H9 (cell line): Measurements from ENCODE around the gene MYH11. TPM values are rescaled to one million over a fixed set of nuclear protein-coding genes. Genes with fewer than 3 reads are reported as not detected.

Source experiments
- DNase-seq: peaks from one replicate; pipeline ENCODE4 v3.0.0-alpha.2; 2017
- H2AFZ ChIP-seq: one replicate; pipeline ENCODE4 v1.6.1; 2013; ENCODE audit warnings: mild to moderate bottlenecking, low read length, control low read depth, moderate library complexity
- H2AK5ac ChIP-seq: 2 replicates; pipeline ENCODE4 v1.6.1; 2013; ENCODE audit warnings: low read length, control low read depth, mixed read lengths; ENCODE audit not compliant: insufficient read length
- H2BK120ac ChIP-seq: one replicate; pipeline ENCODE4 v1.6.1; 2013; ENCODE audit warnings: low read depth, mild to moderate bottlenecking, low read length, control low read depth, inconsistent platforms; ENCODE audit not compliant: poor library complexity, severe bottlenecking
- H2BK12ac ChIP-seq: 2 replicates; pipeline ENCODE4 v1.6.1; 2013; ENCODE audit warnings: low read length, control low read depth, mixed read lengths, low read depth; ENCODE audit not compliant: insufficient read length
- H2BK15ac ChIP-seq: 2 replicates; pipeline ENCODE4 v1.6.1; 2013; ENCODE audit warnings: low read depth, low read length, control low read depth
- H2BK20ac ChIP-seq: one replicate; pipeline ENCODE4 v1.6.1; 2013; ENCODE audit warnings: low read depth, mild to moderate bottlenecking, low read length, control low read depth, inconsistent platforms; ENCODE audit not compliant: poor library complexity, severe bottlenecking
- H2BK5ac ChIP-seq: 2 replicates; pipeline ENCODE4 v1.6.1; 2013; ENCODE audit warnings: low read length, control low read depth, mixed read lengths; ENCODE audit not compliant: insufficient read length
- H3K14ac ChIP-seq: 2 replicates; pipeline ENCODE4 v1.6.1; 2013; ENCODE audit warnings: low read length, control low read depth; ENCODE audit not compliant: insufficient read depth
- H3K18ac ChIP-seq: 2 replicates; pipeline ENCODE4 v1.6.1; 2013; ENCODE audit warnings: low read depth, mild to moderate bottlenecking, mixed read lengths, low read length, control low read depth; ENCODE audit not compliant: insufficient read length
- H3K23ac ChIP-seq: 2 replicates; pipeline ENCODE4 v1.6.1; 2013; ENCODE audit warnings: low read length, control low read depth, mixed read lengths, low read depth; ENCODE audit not compliant: insufficient read length
- H3K23me2 ChIP-seq: 2 replicates; pipeline ENCODE4 v1.6.1; 2013; ENCODE audit warnings: low read depth, mild to moderate bottlenecking, mixed read lengths, low read length, control low read depth; ENCODE audit not compliant: insufficient read length, poor library complexity, severe bottlenecking
- H3K27ac ChIP-seq: 2 replicates; pipeline ENCODE4 v1.5.1; 2013; ENCODE audit warnings: low read length, control low read depth, mixed read lengths, low read depth; ENCODE audit not compliant: insufficient read length
- H3K27me3 ChIP-seq: 2 replicates; pipeline ENCODE4 v1.6.1; 2013; ENCODE audit warnings: low read length, control low read depth, inconsistent platforms; ENCODE audit not compliant: insufficient read depth
- H3K4ac ChIP-seq: 2 replicates; pipeline ENCODE4 v1.6.1; 2013; ENCODE audit warnings: low read depth, mild to moderate bottlenecking, control low read depth, inconsistent platforms, low read length, moderate library complexity
- H3K4me1 ChIP-seq: 2 replicates; pipeline ENCODE4 v1.6.1; 2013; ENCODE audit warnings: low read length, control low read depth, inconsistent platforms; ENCODE audit not compliant: insufficient read depth
- H3K4me2 ChIP-seq: 2 replicates; pipeline ENCODE4 v1.6.1; 2013; ENCODE audit warnings: low read length, control low read depth, mixed read lengths; ENCODE audit not compliant: insufficient read length, insufficient read depth
- H3K56ac ChIP-seq: 2 replicates; pipeline ENCODE4 v1.6.1; 2013; ENCODE audit warnings: low read depth, mild to moderate bottlenecking, mixed read lengths, low read length, control low read depth; ENCODE audit not compliant: insufficient read length
- H3K79me1 ChIP-seq: 2 replicates; pipeline ENCODE4 v1.6.1; 2013; ENCODE audit warnings: low read depth, mild to moderate bottlenecking, moderate library complexity, low read length, control low read depth, inconsistent platforms; ENCODE audit not compliant: insufficient read depth, poor library complexity, severe bottlenecking
- H3K79me2 ChIP-seq: 2 replicates; pipeline ENCODE4 v1.6.1; 2013; ENCODE audit warnings: low read length, control low read depth, inconsistent platforms; ENCODE audit not compliant: insufficient read depth
- H3K9ac ChIP-seq: 2 replicates; pipeline ENCODE4 v1.6.1; 2013; ENCODE audit warnings: low read length, control low read depth, mixed read lengths; ENCODE audit not compliant: insufficient read length; ENCODE audit errors: extremely low read depth
- H3K9me3 ChIP-seq: one replicate; pipeline ENCODE4 v1.6.1; 2013; ENCODE audit warnings: low read depth, low read length, inconsistent platforms; ENCODE audit not compliant: control insufficient read depth
- H3T11ph ChIP-seq: one replicate; pipeline ENCODE4 v1.6.1; 2013; ENCODE audit warnings: mild to moderate bottlenecking, low read length, control low read depth, inconsistent platforms
- H4K20me1 ChIP-seq: one replicate; pipeline ENCODE4 v1.6.1; 2013; ENCODE audit not compliant: control insufficient read depth, insufficient read length, insufficient read depth
- H4K5ac ChIP-seq: 2 replicates; pipeline ENCODE4 v1.6.1; 2013; ENCODE audit warnings: low read depth, mild to moderate bottlenecking, mixed read lengths, low read length, control low read depth; ENCODE audit not compliant: insufficient read length
- H4K8ac ChIP-seq: replicated peaks from 2 replicates; pipeline ENCODE4 v1.6.1; 2013; ENCODE audit warnings: low read length, control low read depth, mixed read lengths, low read depth; ENCODE audit not compliant: insufficient read length
- H4K91ac ChIP-seq: 2 replicates; pipeline ENCODE4 v1.6.1; 2013; ENCODE audit warnings: low read depth, mild to moderate bottlenecking, moderate library complexity, mixed read lengths, low read length, control low read depth; ENCODE audit not compliant: insufficient read length
- H3K27ac Mint-ChIP-seq, 3 experiments: 2 replicates in 2 of 3; 3 replicates in 1 of 3; pipeline ENCODE4 v1.8.0; 2020 to 2021; ENCODE audit warnings: mixed read lengths in 3 of 3, mild to moderate bottlenecking in 1 of 3, moderate library complexity in 1 of 3
- H3K27me3 Mint-ChIP-seq: 2 replicates; pipeline ENCODE4 v1.8.0; 2021; ENCODE audit warnings: low read depth, mild to moderate bottlenecking, moderate library complexity, mixed read lengths
- H3K36me3 Mint-ChIP-seq, 3 experiments: 2 replicates in 2 of 3; 3 replicates in 1 of 3; pipeline ENCODE4 v1.8.0; 2020 to 2021; ENCODE audit warnings: low read depth in 3 of 3, mixed read lengths in 3 of 3; ENCODE audit not compliant: insufficient read depth in 1 of 3
- H3K4me1 Mint-ChIP-seq, 2 experiments: 2 replicates each; pipeline ENCODE4 v1.8.0; 2020; ENCODE audit warnings: mixed read lengths in 2 of 2
- H3K4me3 Mint-ChIP-seq, 2 experiments: 2 replicates in 1 of 2; 3 replicates in 1 of 2; pipeline ENCODE4 v1.8.0; 2020 to 2021; ENCODE audit warnings: mild to moderate bottlenecking in 2 of 2, mixed read lengths in 2 of 2, moderate library complexity in 1 of 2
- H3K9me3 Mint-ChIP-seq, 2 experiments: 2 replicates in 1 of 2; 3 replicates in 1 of 2; pipeline ENCODE4 v1.8.0; 2020; ENCODE audit warnings: mild to moderate bottlenecking in 2 of 2, mixed read lengths in 2 of 2, moderate library complexity in 1 of 2
- CTCF ChIP-seq: fragments of 200-600 bp; sonication (generic); conservative IDR thresholded peaks from 3 replicates; pipeline ENCODE4 v1.8.0; 2021; ENCODE audit warnings: antibody characterized with exemption, mild to moderate bottlenecking
- WGBS: extraction: QIAGEN DNeasy Blood & Tissue Kit; methylation state at CpG from one replicate; pipeline ENCODE4 v1.1.7; 2013; ENCODE audit warnings: missing lambda C conversion rate, low lambda C conversion rate, mixed read lengths; ENCODE audit not compliant: insufficient read length; ENCODE audit errors: extremely low coverage; 5-methylcytosine and 5-hydroxymethylcytosine counted together
- total RNA-seq: library from RNA; stranded (reverse); gene quantifications from 2 replicates; pipeline ENCODE4 v1.2.1, GENCODE V29; 2021

Gene MYH11
- total RNA-seq, 1 experiment from 2014 or later = 0.42 TPM

DNA sequence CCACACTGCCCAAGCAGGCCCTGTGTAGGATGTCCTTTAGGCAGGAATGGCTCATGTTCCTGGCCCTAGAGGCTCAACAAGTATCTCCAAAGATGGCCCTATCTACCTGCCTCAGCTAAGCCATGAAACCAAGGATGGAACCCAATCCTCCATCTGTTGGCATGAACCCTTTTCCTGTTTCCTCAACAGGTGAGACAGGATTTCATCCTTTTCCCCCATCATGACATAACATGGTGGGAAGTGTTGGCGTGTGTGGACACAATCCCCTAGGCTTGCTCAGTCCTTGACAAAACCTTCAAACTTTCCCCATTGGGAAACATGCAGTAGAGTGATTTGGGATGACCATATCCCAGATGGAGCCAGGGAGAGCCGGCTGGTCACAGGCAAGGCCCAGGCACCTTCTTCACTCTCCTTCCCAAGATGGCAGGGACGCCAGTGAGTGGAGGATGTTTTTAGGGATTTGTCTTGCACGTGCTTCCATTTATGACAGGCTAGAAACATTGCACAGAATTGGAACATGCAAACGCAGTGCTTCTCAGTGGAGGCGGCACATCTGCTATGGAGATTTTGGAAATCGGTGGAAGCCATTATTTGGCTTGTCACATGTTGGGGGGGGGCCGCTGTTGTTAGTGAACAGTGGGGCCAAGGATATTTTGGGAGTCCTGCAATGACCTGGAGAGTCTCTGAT lies 77.0 kb downstream of the MYH11 start:
- H3K4me3 Mint-ChIP-seq = no peak overlapping the region

More for the DNA sequence above, 77.0 kb downstream of the MYH11 start:
- H3K4me1 ChIP-seq = no peaks in the 10 kb centered on the region
- H2BK20ac ChIP-seq = no peak overlapping the region
- Mint-ChIP-seq H3K27me3 (peaks cover 11% of the 10 kb centered on the region), H3K27ac (no peak overlapping the region), H3K36me3 (no peaks in the 10 kb centered on the region), H3K4me1 (peaks cover 3% of the 10 kb centered on the region in 2 experiments; a peak in 3 of 4 replicates), H3K9me3 (no peaks in the 10 kb centered on the region)
- no peak overlapping the region for H4K8ac ChIP-seq
- H3K79me2 ChIP-seq = no peaks in the 10 kb centered on the region
- H4K91ac ChIP-seq = no peak overlapping the region
- H2BK12ac ChIP-seq = no peak overlapping the region
- H4K20me1 ChIP-seq = no peaks in the 10 kb centered on the region
- no peak overlapping the region for H2BK15ac ChIP-seq
- no peak overlapping the region for H3T11ph ChIP-seq
- no peaks in the 10 kb centered on the region for H3K23me2 ChIP-seq
- H4K5ac ChIP-seq = no peak overlapping the region
- H3K27ac ChIP-seq = no peak overlapping the region
- no peaks in the 10 kb centered on the region for H3K27me3 ChIP-seq
- WGBS = no CpG with 5 or more reads among the region's 8 CpGs
- no peaks in the 10 kb centered on the region for H3K9me3 ChIP-seq
- no peaks in the 10 kb centered on the region for H3K79me1 ChIP-seq
- H3K23ac ChIP-seq = no peak overlapping the region
- no peak overlapping the region for H2AK5ac ChIP-seq
- H3K4me2 ChIP-seq = no peak overlapping the region
- no peak overlapping the region for H2BK120ac ChIP-seq
- TF ChIP-seq CTCF = no peak
- H2BK5ac ChIP-seq = no peak overlapping the region
- H3K9ac ChIP-seq = no peak overlapping the region
- DNase-seq = no peak
- H2AFZ ChIP-seq = no peak overlapping the region
- no peak overlapping the region for H3K56ac ChIP-seq
- H3K14ac ChIP-seq = no peak overlapping the region
- no peak overlapping the region for H3K4ac ChIP-seq
- no peak overlapping the region for H3K18ac ChIP-seq
